ENCODE results near the gene SPON1.

The SPON1 gene

DNA sequence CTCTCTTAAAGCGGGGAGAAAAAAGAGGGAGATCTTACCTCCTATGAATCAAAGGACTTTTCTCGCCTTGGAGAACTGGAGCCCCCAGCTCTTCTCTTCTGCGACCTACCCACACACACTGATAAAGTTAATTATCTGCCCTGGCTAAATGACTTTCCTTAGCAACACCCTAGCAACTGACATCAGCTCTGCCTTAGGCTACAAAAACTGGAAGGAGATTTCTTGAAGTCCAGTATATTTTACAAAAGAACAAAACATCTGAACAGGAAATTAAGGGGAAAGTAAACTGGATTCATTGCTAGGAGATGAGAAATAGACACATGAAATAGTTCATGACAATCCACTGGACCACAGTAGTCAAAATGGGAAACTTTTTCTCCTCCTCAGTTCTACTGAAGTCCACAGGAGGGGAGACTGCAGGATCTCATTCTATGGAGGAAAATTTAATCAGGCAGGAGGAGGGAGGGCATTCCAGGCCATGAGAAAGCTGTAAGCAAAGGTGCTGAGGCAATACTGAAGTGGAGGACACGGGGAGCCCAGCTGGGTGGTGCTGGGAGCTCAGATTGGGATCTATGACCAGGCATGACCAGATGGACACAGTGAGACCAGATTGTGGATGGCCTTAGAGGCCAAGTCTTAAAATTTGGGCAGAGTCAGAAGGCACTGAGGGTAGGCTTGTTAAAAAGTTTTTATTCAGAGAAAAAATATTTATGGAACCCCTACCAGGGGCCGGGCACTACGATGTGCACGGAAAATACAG is 3.7 kb upstream of the SPON1 start:
- POLR2A ChIA-PET: no interaction called here

DNA sequence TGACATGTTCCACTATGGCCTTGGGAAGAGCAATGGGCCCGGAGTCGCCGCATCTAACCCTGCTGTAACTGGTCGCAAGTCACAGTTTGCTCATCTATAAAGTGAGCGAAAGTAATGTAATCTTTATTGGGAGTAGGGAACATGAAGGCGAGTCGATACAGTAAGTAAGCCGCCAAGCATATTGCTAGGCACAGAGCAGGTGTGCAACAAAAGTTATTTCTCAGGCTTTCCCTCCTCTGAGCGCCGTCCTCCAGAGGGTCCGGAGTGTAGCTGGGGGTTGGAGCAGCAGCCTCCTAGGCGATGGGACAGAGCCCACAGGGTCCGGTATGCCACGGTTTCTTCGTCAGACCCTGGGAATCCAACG is 343 bp upstream of the SPON1 start:
- TF ChIP-seq LEF1 (IDR thresholded peaks at IDR 0.05; ENCODE audit: borderline replicate concordance) (no peak), CTBP1 (IDR thresholded peaks at IDR 0.05; ENCODE audit: borderline replicate concordance) (no peak), SUZ12 (IDR thresholded peaks at IDR 0.05) (no peak), ELF4 (IDR thresholded peaks at IDR 0.05) (no peak), HDGF (IDR thresholded peaks at IDR 0.05; ENCODE audit: borderline replicate concordance) (no peak), TARDBP (IDR thresholded peaks at IDR 0.05) (no peak), ZNF384 (IDR thresholded peaks at IDR 0.05) (no peak), FOXM1 (IDR thresholded peaks at IDR 0.05; ENCODE audit: borderline replicate concordance) (no peak), SP1 (IDR thresholded peaks at IDR 0.05) (no peak), FOXK2 (IDR thresholded peaks at IDR 0.05) (no peak), BHLHE40 (IDR thresholded peaks at IDR 0.05; ENCODE audit: borderline replicate concordance) (no peak), FOXA1 (IDR thresholded peaks at IDR 0.05) (no peak), L3MBTL2 (conservative IDR thresholded peaks at IDR 0.05) (no peak), NFRKB (IDR thresholded peaks at IDR 0.05) (no peak), ARNT (IDR thresholded peaks at IDR 0.05) (no peak)
- TF ChIP-seq, protein P1, sequence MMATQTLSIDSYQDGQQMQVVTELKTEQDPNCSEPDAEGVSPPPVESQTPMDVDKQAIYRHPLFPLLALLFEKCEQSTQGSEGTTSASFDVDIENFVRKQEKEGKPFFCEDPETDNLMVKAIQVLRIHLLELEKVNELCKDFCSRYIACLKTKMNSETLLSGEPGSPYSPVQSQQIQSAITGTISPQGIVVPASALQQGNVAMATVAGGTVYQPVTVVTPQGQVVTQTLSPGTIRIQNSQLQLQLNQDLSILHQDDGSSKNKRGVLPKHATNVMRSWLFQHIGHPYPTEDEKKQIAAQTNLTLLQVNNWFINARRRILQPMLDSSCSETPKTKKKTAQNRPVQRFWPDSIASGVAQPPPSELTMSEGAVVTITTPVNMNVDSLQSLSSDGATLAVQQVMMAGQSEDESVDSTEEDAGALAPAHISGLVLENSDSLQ (IDR thresholded peaks at IDR 0.05): no peak
- no peak for DNase-seq (ENCODE audit: extremely low spot score)
- POLR2A ChIA-PET: interaction anchor here (1.0 to 1.5 kb wide), 3 partner anchors 8 to 10 kb away, joined by 3 to 7 read pairs (median 5); no protein-coding TSS in a partner anchor
- CTCF ChIA-PET: interaction anchor here (1.1 to 1.7 kb wide), 2 partner anchors 187 to 288 kb away, joined by 3 to 4 read pairs; no protein-coding TSS in a partner anchor

More for the DNA sequence above, 3.7 kb upstream of the SPON1 start:
- no peak for DNase-seq (ENCODE audit: extremely low spot score)
- TF ChIP-seq ELF4 (IDR thresholded peaks at IDR 0.05) (no peak), HDGF (IDR thresholded peaks at IDR 0.05; ENCODE audit: borderline replicate concordance) (no peak), FOXK2 (IDR thresholded peaks at IDR 0.05) (no peak), CTBP1 (IDR thresholded peaks at IDR 0.05; ENCODE audit: borderline replicate concordance) (no peak), L3MBTL2 (conservative IDR thresholded peaks at IDR 0.05) (no peak), SUZ12 (IDR thresholded peaks at IDR 0.05) (no peak), FOXA1 (IDR thresholded peaks at IDR 0.05) (no peak), LEF1 (IDR thresholded peaks at IDR 0.05; ENCODE audit: borderline replicate concordance) (no peak)
- TF ChIP-seq, protein P1 (IDR thresholded peaks at IDR 0.05): no peak
- CTCF ChIA-PET: interaction anchor here (1.1 kb wide), 1 partner anchor 82 kb away, joined by 3 read pairs; no protein-coding TSS in a partner anchor

DNA sequence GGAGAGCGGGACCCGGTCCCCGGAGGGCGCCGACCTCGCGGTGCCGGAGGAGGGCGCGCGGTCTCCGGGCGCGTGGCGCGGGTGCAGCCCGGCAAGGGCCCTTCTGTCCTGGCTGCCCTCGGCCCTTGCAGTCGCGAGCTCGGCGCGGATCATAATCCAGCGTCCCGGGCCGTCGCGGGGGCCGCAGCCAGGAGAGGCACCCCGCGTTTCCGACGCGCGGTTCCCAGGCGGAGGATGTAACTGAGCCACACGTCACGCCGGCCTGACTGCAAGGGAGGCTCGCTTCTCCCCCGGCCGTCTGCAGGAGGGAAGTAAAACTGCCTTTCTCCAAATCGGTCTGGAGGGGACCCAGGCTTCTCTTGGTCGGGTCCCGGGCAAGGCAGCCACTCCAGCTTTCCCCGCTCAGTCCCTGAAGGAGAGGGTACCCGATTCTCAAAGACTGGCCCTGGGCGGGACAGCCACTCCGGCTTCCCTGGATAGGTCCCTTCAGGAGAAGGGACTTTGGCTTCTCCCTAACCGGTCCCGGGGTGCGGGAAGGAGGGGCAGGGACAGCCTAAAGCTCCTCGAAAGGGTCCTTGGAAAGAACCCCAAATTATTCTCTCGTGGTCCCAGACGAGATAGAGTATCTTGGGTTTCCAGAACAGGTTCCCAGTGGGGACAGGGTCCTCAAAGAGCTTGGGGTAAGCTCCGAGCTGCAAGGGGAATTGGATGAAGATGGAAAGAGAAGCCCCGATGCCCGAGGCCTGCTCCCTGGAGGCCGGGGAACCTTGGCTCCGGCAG is 836 bp downstream of the SPON1 start:
- DNase-seq (ENCODE audit: extremely low spot score): peak; percentile 27
- TF ChIP-seq SUZ12 (IDR thresholded peaks at IDR 0.05): no peak
- TF ChIP-seq NFRKB (IDR thresholded peaks at IDR 0.05): no peak
- no peak for TF ChIP-seq SP1 (IDR thresholded peaks at IDR 0.05)
- ChIA-PET POLR2A (interaction anchor here (1.0 to 1.5 kb wide), 3 partner anchors 7 to 11 kb away, joined by 3 to 7 read pairs (median 5); no protein-coding TSS in a partner anchor), CTCF (interaction anchor here (0.6 kb wide), 1 partner anchor 204 kb away, joined by 3 read pairs; no protein-coding TSS in a partner anchor)

DNA sequence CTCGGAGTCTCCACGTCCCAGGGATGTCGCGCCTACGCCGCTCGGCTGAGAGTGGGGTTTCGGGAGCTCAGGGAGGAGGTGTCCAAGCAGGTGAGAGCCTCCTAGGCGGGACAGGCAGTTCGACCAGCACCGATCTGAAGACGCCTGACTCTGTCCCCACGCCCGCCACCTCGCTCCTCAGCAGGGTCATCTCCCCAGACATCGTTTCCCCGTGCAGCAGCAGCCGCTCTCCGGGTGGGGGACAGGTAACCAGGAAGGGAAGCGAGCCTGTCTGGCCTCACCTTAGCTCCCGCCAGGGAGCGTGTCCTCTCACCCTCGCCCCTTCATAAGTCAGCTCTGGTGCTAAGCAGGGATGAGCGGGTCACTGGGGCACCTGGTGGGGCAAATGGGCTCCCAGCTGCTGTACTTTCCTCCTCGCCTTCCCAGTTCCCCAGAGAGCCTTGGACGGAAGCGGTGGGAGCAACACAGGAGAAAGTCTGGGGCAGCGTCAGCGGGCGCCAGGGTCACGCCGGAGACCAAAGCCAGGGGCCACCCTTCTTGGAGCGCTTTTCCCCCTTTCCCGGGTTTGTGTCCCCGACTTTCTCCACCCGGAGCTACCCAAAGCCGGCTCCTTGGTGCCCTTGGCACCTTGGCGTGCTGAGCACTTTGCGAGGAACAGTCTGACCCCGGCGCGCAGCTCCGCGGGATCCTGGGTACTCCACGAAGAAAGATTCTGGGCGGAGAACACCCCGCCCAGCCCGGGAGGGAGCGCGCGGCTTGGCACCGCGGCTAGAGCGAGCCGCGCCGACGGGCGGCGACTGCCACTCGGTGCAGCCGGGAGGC is 1.6 kb downstream of the SPON1 start:
- POLR2A ChIA-PET: no interaction called here
- TF ChIP-seq ARNT (IDR thresholded peaks at IDR 0.05): no peak
- no peak for TF ChIP-seq CTBP1 (IDR thresholded peaks at IDR 0.05; ENCODE audit: borderline replicate concordance)
- TF ChIP-seq ELF4 (IDR thresholded peaks at IDR 0.05): no peak
- no peak for TF ChIP-seq L3MBTL2 (conservative IDR thresholded peaks at IDR 0.05)
- no peak for TF ChIP-seq FOXA1 (IDR thresholded peaks at IDR 0.05)
- no peak for TF ChIP-seq TARDBP (IDR thresholded peaks at IDR 0.05)
- no peak for TF ChIP-seq SUZ12 (IDR thresholded peaks at IDR 0.05)
- no peak for TF ChIP-seq FOXM1 (IDR thresholded peaks at IDR 0.05; ENCODE audit: borderline replicate concordance)
- no peak for TF ChIP-seq SP1 (IDR thresholded peaks at IDR 0.05)
- TF ChIP-seq BHLHE40 (IDR thresholded peaks at IDR 0.05; ENCODE audit: borderline replicate concordance): no peak
- TF ChIP-seq, protein P1 (IDR thresholded peaks at IDR 0.05): no peak
- no peak for TF ChIP-seq NFRKB (IDR thresholded peaks at IDR 0.05)
- TF ChIP-seq FOXK2 (IDR thresholded peaks at IDR 0.05): no peak
- TF ChIP-seq HDGF (IDR thresholded peaks at IDR 0.05; ENCODE audit: borderline replicate concordance): no peak
- TF ChIP-seq ZNF384 (IDR thresholded peaks at IDR 0.05): no peak
- TF ChIP-seq LEF1 (IDR thresholded peaks at IDR 0.05; ENCODE audit: borderline replicate concordance): no peak
- CTCF ChIA-PET: interaction anchor here (0.6 kb wide), 1 partner anchor 681 kb away, joined by 3 read pairs; no protein-coding TSS in a partner anchor
- no peak for DNase-seq (ENCODE audit: extremely low spot score)

DNA sequence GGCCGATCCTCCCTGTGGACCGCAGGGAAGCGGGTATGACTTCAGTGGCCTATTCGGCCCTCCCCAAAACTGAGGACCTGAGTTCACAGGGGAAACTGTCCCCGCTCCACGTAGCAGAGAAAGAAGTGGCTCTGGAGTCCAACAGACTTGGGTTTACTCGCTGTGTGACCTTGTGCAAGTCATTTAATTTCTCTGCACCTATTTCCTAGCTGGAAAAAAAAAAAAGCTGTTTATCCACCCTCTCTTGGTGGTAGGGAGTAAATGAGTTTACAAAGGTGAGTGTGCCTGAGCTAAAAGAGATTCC is 2.2 kb downstream of the SPON1 start:
- ChIA-PET CTCF (interaction anchor here (0.6 kb wide), 1 partner anchor 681 kb away, joined by 3 read pairs; no protein-coding TSS in a partner anchor), POLR2A (no interaction called here)
- DNase-seq (ENCODE audit: extremely low spot score): no peak
- no peak for TF ChIP-seq SUZ12 (IDR thresholded peaks at IDR 0.05)
- TF ChIP-seq, protein P1 (IDR thresholded peaks at IDR 0.05): no peak
- no peak for TF ChIP-seq FOXM1 (IDR thresholded peaks at IDR 0.05; ENCODE audit: borderline replicate concordance)
- no peak for TF ChIP-seq FOXA1 (IDR thresholded peaks at IDR 0.05)
- TF ChIP-seq ZNF384 (IDR thresholded peaks at IDR 0.05): no peak
- TF ChIP-seq SP1 (IDR thresholded peaks at IDR 0.05): no peak
- no peak for TF ChIP-seq HDGF (IDR thresholded peaks at IDR 0.05; ENCODE audit: borderline replicate concordance)
- no peak for TF ChIP-seq ARNT (IDR thresholded peaks at IDR 0.05)
- no peak for TF ChIP-seq ELF4 (IDR thresholded peaks at IDR 0.05)
- no peak for TF ChIP-seq NFRKB (IDR thresholded peaks at IDR 0.05)
- no peak for TF ChIP-seq LEF1 (IDR thresholded peaks at IDR 0.05; ENCODE audit: borderline replicate concordance)
- TF ChIP-seq CTBP1 (IDR thresholded peaks at IDR 0.05; ENCODE audit: borderline replicate concordance): no peak
- no peak for TF ChIP-seq TARDBP (IDR thresholded peaks at IDR 0.05)
- no peak for TF ChIP-seq FOXK2 (IDR thresholded peaks at IDR 0.05)
- no peak for TF ChIP-seq BHLHE40 (IDR thresholded peaks at IDR 0.05; ENCODE audit: borderline replicate concordance)
- TF ChIP-seq L3MBTL2 (conservative IDR thresholded peaks at IDR 0.05): no peak
